Measurements from ENCODE around the gene ZNF157. TPM values are rescaled to one million over a fixed set of nuclear protein-coding genes. Genes with fewer than 3 reads are reported as not detected.

ZNF157 gene
- total RNA-seq, 1 experiment from 2014 or later = 1.8 TPM

- Mint-ChIP-seq H3K27me3 (ENCODE audit: low read depth) (no peaks in the 10 kb centered on the region), H3K4me3 (no peak overlapping the region), H3K4me1 (no peaks in the 10 kb centered on the region; the same call in 1 of the 2 replicates), H3K9me3 (peaks cover 12% of the 10 kb centered on the region), H3K36me3 (no peaks in the 10 kb centered on the region), H3K27ac (peak overlapping the region; percentile 70; the same call in 1 of the 2 replicates)
- TF ChIP-seq EMX1 (CRISPR knock-in tag; IDR thresholded peaks at IDR 0.05) (no peak), ZBTB43 (CRISPR knock-in tag; IDR thresholded peaks at IDR 0.05) (no peak), ZNF423 (CRISPR knock-in tag; IDR thresholded peaks at IDR 0.05) (no peak), MYBL2 (CRISPR knock-in tag; IDR thresholded peaks at IDR 0.05) (no peak), HMGA2 (CRISPR knock-in tag; IDR thresholded peaks at IDR 0.05) (no peak), SP1 (CRISPR knock-in tag; conservative IDR thresholded peaks at IDR 0.05) (no peak), USF1 (CRISPR knock-in tag; IDR thresholded peaks at IDR 0.05) (no peak), ARID4B (CRISPR knock-in tag; IDR thresholded peaks at IDR 0.05; ENCODE audit: borderline replicate concordance) (no peak), MAX (CRISPR knock-in tag; IDR thresholded peaks at IDR 0.05) (no peak), ZNF232 (CRISPR knock-in tag; IDR thresholded peaks at IDR 0.05) (no peak), GABPB1 (CRISPR knock-in tag; IDR thresholded peaks at IDR 0.05) (no peak), OVOL2 (CRISPR knock-in tag; IDR thresholded peaks at IDR 0.05; ENCODE audit: borderline replicate concordance) (no peak), NFATC4 (CRISPR knock-in tag; IDR thresholded peaks at IDR 0.05) (no peak), ZNF138 (CRISPR knock-in tag; conservative IDR thresholded peaks at IDR 0.05) (no peak), HMGXB4 (CRISPR knock-in tag; IDR thresholded peaks at IDR 0.05) (no peak), MLX (CRISPR knock-in tag; IDR thresholded peaks at IDR 0.05) (no peak)
- DNase-seq (ENCODE audit: low spot score) (no peak), ATAC-seq (no peak)
- ChIA-PET CTCF (no interaction called here), POLR2A (no interaction called here)
These were observed 50.6 kb downstream of the ZNF157 start for GRCh38 chrX:47420962-47421361.

- Mint-ChIP-seq H3K9me3 (peaks cover 8% of the 10 kb centered on the region; the same call in 1 of the 2 replicates), H3K27me3 (ENCODE audit: low read depth) (no peaks in the 10 kb centered on the region), H3K4me1 (no peaks in the 10 kb centered on the region; the same call in 1 of the 2 replicates), H3K4me3 (no peak overlapping the region), H3K36me3 (no peaks in the 10 kb centered on the region), H3K27ac (no peak overlapping the region)
- POLR2A ChIA-PET = no interaction called here
- ATAC-seq = no peak
- no peak for DNase-seq (ENCODE audit: low spot score)
- CTCF ChIA-PET = no interaction called here
- TF ChIP-seq SMAD4 (CRISPR knock-in tag; IDR thresholded peaks at IDR 0.05) (no peak), SP1 (CRISPR knock-in tag; conservative IDR thresholded peaks at IDR 0.05) (no peak), TP53 (CRISPR knock-in tag; IDR thresholded peaks at IDR 0.05) (no peak), NR2C2 (CRISPR knock-in tag; IDR thresholded peaks at IDR 0.05) (no peak), FOXK1 (CRISPR knock-in tag; IDR thresholded peaks at IDR 0.05) (no peak), MXD4 (CRISPR knock-in tag; IDR thresholded peaks at IDR 0.05; ENCODE audit: borderline replicate concordance) (no peak), ATF2 (CRISPR knock-in tag; IDR thresholded peaks at IDR 0.05; ENCODE audit: borderline replicate concordance, low read depth) (no peak), USF2 (CRISPR knock-in tag; IDR thresholded peaks at IDR 0.05) (no peak)
These were observed 52.1 kb downstream of the ZNF157 start for GRCh38 chrX:47422444-47422843.
